ENCODE results near the gene TCF7L2.

The TCF7L2 gene

DNA sequence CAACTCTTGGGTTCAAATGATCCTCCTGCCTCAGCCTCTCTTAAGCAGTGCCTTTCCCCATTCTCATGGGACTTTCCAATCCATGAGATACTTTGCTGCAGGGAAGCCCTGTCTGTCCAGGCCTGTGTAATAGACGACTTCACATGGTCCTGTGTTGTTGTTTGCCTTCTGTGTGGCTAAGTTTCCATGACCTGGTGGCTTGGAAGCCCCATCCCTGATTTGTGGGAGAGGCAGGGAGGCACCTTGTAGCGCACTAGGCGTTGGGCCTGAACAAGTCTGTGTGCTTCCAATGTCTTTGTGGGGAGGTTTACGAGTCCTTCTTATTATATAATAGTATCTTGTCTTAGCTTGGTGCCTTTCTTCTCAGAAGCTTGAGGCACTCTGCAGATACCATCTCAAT is 49.1 kb downstream of the TCF7L2 start:
- DNase-seq (ENCODE audit: low read depth): no peak

DNA sequence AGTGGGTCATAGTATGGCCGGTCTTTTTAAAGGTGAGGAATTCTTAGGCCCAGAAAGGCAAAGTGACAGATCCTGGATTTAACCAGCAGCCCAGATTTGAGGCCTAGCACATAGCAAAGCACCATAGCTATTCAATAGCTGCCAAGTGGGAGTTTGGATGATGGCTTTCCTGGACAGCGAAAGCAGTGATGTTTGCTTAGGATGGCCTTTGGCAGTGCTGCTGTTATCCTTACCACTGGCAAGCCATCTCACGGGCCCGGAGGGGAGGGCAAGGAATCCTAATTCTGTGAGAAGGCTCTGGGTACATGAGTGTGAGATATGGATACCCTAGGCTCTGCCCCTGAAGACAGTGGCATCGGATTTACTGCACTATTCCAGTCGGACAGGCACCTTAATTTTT is 50.4 kb downstream of the TCF7L2 start:
- DNase-seq (ENCODE audit: low read depth): no peak

DNA sequence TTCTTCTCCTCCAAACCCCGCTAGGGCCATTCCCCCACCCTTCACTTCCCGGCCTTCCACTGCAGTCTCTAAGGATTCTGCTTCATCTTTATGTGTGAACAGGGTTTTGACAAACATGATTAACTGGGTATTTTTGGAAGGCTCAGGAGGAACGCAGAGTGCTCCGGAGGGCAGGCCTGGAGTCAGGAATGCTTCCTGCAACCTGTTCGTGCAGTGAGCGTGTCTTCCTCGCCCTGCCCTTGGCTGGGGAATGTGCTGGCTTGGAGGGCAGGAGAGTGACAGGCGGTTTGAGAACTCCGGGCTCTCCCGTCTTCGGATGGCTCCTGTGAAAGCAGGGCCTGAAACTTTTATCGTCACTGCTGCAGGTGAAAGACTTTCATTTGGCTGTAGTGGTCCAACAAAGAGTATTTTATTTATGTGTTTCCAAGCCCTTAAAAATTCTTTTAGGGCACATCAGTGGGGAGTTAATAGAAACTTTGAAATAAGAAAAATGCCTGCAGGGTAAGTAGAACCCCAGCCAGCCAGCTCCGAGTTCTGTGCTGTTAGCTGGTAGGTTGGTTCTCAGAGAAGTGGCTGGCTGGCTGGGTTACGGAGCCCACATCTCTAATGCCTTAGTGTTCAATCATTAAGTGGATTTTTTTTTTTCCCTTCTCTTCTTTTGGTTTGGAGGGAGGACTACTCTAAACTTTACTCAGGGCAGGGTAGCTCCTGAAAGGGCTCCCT is 51.0 kb downstream of the TCF7L2 start:
- peak; percentile 21 for DNase-seq (ENCODE audit: low read depth)

DNA sequence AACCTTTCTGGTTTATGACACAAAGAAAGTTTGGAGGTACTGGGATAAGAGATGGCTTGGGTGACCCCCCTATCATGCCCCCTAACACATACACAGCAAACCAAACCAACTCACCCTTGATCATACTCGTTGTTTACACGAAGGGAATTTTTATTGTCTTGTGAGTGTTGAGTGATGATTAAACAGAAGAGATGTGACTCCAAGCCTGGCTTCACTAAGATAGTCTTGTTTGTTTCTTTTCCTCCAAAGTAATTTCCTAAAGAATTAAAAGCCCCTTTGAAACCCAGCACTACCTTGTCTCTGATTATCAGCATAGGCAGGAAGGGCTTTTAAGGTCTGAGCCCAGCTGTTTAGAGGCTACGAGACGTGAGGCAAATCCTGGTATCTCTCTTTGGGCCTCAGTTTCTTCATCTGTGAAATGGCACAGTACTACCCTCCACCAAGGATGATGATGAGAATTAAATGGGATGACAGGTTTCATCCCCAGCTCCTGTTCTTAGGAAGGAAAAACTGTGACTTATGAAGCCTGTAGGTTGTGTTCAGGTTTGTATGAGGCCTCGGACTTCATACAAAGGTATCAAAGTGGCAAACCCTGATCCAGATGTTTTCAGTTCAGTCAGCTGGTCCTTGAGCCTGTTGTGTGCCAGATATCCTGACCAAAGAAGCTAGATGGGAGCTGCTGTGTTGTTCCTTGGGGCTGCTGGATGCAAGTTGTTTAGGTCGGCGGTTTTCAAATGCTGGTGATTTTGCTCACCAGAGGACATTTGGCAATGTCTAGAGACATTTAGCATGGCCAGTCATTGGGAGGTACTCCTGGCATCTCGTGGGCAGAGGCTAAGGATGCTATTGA is 51.8 kb downstream of the TCF7L2 start:
- DNase-seq (ENCODE audit: low read depth): no peak

DNA sequence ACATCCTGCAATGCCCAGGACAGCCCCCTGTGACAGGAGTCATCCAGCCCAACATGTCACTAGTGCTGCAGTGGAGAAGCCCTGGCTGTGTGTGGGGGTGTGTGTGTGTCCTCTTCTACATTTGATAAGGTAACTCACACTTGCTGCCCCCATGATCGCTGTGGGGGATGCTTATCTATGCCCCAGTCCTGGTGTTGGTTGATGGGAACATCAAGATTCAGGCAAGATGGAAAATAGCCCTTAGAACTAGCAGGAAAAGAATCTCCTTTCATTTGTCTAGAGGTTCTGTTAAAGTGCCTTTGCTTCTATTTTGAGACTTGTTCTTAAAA is 52.4 kb downstream of the TCF7L2 start:
- DNase-seq (ENCODE audit: low read depth): no peak

DNA sequence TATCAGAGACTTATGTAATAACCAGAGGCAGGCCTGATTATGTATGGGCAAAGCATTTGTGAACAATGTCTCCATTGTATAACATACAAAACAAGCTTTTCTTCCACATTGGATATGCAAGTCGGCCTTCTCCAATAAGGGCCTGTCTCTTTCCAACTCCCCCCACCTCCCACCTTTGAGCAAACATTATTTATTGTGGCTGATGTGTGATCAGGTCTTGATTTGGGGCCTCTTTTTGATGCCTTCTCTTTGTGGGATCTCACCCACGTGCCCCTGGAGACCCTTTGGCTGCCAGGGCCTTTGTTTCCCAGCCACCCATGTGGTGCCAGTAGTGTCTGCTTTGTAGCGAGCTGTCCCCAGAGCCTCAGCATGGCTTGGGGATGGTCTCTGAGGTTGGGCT is 53.0 kb downstream of the TCF7L2 start:
- no peak for DNase-seq (ENCODE audit: low read depth)

DNA sequence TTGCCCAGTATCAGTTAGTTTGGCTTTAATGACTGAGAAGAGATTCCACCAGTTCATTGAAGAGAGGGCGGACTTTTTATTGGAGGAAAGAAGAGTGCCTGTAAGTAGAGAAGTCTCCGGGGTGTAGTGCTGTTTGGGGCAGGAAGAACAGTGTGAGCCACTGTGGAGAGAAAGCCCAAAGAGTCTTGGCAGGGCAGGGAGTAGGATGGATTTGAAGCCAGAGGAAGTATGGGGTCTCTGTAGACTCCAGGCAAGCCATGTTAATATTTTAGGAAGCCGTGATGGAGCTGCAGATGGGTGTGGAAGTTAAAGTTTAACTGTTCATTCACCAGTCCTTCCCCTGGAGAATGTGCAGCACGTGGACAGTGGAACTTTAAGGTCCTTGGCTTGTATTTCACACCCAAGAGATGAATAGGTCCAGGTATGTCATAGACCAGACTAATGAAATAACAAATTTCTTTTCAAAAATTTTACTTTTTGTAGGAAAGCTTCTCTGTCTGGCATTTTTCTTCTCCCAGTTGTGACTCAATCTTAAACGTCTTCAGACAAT is 54.1 kb downstream of the TCF7L2 start:
- DNase-seq (ENCODE audit: low read depth): no peak

DNA sequence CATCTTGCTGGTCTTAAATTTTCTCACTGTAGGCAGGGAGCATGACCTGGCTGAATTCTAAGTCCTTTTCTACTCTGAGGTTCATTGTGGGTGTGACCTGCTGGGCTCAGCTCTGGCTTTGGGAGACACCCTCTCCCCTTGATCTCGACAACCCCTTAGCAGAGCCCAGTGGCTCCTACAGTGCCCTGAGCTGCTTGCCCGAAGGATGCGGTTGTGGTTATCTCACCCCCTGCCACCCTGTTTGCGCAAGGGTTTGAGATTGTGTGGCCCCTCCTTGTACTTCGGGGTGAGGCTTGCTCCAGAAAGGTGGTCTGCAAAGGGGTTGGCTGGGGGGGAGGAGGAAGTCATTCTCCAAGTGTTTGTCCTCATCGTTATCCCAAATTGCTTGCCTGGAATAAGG is 55.3 kb downstream of the TCF7L2 start:
- no peak for DNase-seq (ENCODE audit: low read depth)

DNA sequence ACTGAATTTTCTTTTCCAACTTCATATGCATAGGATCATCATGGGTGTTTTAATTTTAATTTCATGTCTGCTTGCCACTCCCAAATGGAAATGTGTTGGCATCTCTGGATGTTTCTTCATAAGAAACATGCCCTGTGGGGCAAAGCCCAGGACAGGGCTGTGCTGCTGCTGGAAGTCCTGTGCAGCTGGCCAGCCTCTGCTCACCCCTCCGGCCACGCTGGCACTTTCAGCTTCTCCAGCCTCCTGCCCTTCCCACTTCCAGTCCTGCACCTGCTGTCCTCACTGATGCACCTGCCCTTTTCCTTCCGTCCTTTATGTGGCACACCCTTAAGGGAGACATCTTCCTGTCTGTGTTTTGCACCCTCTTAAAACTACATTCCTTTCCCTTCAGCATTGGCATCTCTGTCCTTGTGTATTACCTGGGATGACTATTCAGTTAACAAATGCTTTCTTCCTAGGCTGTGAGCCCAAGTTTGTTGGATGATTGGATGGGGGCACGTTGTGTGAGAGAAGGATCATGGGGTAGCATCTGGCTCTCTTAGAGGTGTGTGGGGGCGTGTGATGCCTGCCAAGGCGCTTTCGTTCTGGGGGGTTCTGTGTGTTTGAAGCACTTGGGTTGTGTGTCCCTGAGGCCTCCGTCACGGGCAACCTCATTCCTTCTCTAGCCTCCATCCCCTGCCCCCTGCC is 56.8 kb downstream of the TCF7L2 start:
- no peak for DNase-seq (ENCODE audit: low read depth)

DNA sequence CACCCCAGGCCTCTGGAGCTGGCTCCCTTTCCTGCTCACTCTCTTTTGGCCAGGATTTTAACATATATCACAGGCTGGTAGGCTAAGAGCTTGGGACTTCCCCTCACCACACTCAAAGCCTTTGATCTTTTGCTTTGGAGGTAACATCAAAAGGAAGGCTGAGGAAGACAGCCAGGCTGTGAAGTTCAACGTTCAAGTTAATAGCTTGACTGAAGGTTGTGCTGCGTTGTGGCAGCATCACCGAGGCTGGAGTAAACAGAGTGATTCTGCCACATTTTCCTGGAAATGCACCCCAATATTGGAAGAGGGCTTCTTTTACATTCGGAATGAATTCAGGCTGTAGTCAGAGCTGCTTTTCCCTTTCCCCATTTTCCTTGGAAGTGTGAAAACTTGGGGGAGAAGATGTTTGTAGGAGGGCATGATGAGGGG is 57.3 kb downstream of the TCF7L2 start:
- DNase-seq (ENCODE audit: low read depth): no peak

DNA sequence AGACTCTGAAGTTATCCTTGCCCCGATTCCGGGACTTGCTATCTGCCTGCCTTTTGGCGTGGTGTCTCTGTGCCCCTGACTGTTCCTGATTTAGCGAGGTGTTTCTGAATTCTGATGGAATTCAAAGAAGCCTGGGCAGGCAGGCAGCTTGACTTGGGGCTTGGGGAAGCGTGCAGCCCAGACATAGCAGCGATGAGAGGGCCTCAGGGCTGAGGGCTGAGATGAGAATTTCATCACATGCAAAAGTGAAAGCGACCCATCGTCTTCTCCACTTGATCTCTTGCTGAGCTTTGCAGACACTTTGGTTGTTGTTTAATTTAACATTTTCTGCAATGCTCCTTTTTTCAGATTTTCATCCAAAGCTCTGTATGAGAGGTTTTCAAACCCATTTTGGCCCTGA is 57.8 kb downstream of the TCF7L2 start:
- DNase-seq (ENCODE audit: low read depth): peak; percentile 44

DNA sequence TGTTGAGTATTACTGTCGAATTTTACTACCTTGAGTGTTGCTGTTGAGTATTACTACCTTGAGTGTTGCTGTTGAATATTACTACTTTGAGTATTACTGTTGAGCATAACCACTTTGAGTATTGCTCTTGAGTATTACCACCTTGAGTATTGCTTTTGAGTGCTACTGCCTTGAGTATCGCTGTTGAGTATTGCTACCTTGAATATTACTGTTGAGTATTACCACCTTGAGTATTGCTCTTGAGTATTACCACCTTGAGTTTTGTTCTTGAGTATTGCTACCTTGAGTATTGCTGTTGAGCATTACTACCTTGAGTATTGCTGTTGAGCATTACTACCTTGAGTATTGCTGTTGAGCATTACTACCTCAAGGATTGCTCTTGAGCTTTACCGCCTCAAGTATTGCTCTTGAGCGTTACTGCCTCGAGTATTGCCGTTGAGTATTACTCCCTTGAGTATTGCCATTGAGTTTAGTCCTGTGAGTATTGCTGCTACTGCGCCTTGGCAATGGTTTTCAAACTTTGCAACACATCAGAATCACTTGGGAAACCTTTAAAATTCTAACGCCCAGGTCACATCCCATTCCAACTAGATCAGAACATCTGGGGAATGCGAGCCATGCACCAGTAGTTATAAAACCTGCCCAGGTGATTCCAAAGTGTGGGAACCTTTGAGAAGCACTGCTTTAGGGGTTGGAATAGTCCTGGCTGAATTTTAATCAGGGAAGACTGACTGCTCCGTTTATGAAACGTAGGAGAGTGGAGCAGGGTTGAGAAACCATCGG is 61.7 kb downstream of the TCF7L2 start:
- no peak for DNase-seq (ENCODE audit: low read depth)

DNA sequence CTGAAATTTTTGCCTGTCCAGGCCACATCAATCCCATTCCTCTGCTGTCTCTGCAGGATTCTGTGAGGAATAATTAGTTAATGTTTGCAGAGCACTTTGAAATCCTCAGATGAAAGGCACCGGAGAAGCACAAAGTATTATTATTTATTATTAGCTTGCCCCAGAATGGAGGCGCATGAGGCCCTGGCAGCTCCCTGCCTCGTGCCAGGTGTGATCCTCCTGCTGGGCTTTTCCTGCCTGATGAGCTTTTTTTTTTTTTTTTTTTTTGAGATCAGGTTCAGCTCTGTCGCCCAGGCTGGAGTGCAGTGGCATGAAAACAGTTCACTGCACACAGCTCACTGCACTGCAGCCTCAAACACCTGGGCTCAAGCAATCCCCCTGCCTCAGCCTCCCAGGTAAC is 65.2 kb downstream of the TCF7L2 start:
- DNase-seq (ENCODE audit: low read depth): no peak

DNA sequence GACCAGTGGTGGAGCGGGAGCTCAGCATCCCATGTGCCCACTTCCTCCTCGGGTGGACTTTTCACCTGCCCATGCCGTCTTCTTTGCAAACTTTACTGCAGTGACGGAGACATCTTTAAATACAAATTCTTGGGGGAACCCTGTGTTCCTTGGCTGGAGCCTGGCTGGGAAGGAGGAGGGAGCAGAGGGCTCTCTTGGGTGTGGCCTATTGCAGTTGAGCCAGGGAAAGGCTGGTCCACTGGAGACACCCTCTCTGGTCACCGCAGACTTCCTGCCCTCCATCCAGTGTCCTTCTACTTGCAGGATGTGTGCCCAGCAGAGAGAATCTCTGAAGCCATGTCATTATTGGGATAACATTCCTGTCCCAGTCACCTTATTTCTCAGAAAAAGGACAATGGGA is 67.3 kb downstream of the TCF7L2 start:
- no peak for DNase-seq (ENCODE audit: low read depth)

DNA sequence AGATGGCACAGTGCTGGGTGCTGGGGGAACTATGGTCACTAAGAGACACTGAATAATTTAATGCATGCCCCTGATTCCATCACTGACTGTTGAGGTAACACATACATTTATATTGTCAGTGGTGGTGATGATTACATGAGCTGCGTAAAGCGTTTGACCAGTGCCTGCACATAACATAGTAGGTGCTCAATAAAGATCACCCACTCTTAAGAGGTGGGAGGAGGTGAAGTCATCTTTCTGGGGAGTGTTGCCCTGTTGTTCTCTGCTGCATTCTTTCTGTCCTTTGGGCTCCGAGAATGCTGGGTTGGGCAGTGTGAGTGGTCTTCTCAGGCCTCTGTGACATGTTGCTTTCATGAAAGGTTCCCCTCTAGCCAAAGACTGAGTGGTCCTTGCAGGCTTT is 68.0 kb downstream of the TCF7L2 start:
- DNase-seq (ENCODE audit: low read depth): no peak

DNA sequence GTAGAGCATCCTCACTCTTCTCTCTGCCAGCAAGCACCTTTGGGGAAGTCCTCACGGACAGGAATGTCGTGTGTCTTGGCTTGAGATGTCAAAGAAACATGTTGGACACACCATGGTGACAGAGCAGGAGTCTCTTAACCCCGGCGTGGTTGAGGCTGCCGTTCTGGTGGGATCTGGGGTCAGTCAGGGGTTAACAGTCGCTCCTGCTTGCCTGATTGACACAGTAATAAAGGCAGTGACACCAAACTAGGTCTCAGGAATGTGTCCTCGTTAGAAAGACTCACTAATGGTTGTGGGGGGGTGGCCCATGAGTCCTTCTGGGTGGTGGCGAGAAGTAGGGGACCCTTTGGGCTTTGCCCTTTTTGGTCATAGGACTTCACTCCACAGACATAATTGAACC is 69.0 kb downstream of the TCF7L2 start:
- no peak for DNase-seq (ENCODE audit: low read depth)

DNA sequence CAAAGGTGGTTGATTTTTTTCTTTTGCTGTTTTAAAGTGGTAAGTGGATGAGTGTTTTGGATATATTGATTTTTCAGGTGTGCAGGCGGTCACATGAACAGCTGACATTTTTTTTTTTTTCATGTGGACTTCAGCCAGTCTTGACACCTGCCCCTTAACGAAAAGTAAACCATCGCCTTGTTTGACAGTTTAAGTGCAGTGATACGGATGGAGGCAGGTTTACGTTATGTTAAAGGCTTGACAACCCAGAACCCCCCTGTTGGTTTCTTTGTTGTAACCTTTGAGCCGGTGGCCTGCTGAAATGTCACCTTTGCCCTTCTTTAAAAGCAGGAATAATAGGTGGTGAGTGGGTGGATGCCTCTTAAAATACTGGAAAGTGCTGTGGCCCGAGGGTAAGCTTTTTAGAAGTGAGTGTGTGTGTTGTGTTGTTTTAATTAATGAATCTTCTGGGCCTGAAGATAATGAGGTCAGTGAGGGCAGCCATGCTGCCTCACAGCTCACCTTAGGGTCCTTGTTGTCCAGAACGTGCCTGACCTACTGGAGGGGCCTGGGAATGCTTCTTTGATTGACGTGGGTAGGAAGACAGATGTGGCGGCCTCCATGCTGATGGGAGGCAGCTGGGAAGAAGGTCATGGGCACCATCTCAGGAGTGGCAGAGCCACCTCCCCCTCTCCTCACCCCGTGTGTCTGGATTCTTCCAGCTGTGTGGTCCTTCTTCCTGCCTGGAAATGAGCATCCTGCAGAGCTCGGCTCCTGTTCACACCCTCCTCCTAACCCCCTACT is 69.8 kb downstream of the TCF7L2 start:
- DNase-seq (ENCODE audit: low read depth): no peak

DNA sequence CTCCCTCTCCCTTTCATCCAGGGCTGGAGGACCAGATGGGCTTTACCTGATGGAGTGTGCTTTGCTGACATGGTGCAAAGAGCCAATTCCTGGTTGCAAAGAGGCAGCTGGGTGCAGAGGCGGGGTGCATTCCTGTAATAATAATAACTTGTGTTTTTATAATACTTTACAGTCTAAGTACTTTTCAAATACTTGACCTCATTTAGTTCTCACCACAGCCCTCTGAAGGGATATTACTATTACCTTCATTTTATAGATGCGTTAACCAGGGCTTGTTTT is 70.4 kb downstream of the TCF7L2 start:
- no peak for DNase-seq (ENCODE audit: low read depth)

DNA sequence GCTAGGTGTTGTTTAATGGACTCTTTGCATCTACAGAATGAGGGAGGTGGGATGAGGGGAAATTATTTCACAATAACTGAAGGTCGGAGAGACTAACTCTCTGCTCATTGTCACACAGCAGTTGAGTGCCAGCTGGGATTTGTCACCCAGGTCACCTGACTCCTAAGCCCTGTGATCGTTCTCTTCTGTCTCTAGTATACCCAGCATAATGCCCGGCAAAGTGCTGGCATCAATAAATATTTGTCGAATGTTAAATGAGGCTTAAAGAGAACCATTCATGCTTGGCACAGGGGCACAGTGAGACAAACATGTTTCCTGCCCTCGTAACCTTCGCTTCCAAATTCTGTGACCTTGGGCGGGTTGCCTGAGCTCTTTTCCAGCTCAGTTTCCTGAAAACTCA is 70.8 kb downstream of the TCF7L2 start:
- no peak for DNase-seq (ENCODE audit: low read depth)

DNA sequence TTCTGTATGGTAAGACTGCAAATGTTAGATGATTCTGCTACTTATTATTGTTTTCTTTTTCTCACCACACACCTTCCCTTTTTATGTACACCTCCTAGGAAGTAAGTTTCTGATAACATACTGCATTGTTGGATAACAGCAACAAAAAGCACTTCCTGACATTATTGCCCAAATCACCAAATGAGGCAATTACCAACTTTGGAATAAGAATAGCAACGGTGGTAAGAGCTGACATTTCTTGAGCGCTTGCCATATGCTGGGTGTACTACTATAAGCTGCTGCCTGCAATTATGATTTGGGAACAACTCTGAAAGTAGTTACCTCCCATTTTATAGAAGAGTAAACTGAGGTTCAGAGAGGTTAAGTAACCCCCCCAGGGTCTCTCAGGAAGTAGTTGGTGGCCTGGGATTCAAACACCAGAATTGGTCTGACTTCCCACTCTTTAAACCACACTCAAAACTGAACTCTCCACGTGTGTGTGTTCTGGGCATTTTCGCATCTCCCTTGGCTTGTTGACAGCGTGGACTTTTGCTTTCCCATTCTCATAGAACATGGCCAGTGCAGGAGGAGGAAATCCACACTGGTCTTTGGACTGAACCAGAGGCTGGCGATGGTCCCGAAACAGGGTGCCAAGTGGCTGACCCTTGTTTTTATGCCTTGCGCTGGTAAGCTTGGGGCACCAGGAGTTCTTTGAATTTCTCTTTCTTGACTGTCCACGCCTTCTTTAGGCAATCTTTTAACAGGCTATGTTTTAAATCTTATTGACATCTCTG is 71.4 kb downstream of the TCF7L2 start:
- no peak for DNase-seq (ENCODE audit: low read depth)

DNA sequence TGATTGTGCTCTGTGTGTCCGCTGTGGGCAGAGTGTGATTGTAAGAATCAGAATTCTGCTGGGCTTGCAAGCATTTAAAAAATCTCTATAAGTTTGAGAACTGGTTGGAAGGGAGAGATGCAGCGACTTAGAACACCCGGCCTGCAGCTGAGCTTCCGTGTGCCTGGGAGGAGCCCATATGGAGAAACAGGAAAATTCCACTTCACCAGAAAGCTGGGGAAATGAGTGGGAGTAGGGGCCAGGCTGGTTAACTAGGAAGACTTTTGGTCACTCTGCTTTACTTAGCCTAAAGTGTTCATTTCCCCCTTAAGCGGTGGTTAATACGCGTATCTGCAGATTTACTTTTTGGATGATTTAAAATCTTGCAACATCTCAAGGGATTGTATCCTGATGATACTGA is 72.2 kb downstream of the TCF7L2 start:
- no peak for DNase-seq (ENCODE audit: low read depth)
